Activated T-cell treated with anti-CD3 and anti-CD28 coated beads, Interleukin-2, amount 50 U/mL, for 48 hours (primary cell): Measurements from ENCODE around the gene DBF4.
"Not testable (repeated sequence)": the region's sequence is repeated elsewhere in the genome, so short reads cannot be mapped to it uniquely, and the experiment has no call there.

Source experiments
- DNase-seq, 2 experiments: peaks; one replicate each; pipeline ENCODE4 v3.0.0-alpha.2; 2020

The DBF4 gene

DNA sequence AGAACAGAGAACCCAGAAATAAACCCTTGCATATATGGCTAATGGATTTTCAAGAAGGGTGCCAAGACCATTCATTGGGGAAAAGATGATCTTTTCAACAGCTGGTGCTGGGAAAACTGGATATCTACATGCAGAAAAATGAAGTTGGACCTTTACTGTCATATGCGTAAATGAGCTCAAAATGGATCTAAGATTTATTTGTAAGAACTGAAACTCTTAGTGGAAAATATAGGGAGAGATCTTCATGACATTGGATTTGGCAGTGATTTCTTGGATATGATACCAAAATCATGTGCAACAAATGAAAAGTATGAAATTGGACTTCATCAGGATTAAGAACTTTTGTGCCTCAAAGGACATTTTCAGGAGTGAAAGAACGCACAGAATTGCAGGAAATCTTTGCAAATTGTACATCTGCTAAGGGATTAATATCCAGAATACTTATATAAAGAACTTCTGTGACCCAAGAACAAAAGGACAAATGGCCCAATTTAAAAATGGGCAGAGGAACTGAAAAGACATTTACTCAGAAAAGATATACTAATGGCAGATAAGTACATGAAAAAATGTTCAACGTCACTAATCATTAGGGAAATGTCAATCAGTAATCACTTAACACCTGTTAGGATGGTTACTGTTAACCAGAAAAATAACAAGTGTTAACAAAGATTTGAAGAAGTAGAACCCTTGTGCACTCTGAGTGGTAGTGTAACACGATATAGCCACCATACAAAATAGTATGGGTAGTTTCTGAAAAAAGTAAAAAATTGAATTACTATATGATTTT is 6.1 kb downstream of the DBF4 start:
- no peak for DNase-seq

DNA sequence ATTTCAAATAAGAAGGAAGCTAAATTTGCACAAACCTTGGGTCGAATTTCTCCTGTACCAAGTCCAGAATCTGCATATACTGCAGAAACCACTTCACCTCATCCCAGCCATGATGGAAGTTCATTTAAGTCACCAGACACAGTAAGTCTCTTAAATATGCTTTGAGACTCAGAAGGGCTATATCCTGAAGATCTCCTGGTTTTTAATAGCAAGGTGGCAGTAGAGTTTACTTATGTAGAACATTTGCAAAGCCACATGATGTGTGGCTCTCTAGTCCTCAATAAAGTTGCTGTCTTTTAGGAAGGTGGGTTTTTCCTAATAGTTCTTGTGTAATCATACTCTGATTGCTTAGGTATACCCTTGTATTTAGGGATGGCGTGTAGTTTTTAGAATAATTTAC is 8.7 kb downstream of the DBF4 start:
- DNase-seq, result no peak

DNA sequence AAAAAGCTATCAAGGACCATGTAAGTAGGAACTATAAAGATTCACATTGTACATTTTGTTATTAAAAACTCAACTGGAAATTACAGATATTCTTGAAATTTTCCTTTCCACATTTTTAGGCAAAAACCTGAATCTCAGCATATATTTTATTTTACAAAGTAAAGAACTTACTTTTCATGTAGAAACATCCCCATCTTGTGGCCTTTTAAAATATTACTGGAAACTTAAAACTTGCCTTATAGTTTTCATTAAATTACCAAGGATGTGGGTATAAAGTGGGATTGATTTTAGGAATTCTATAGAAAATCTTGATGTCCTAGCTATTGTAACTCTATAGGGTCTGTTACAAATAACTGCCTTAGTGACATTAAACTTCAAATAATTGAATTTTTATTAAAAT is 10.6 kb downstream of the DBF4 start:
- DNase-seq, result no peak

DNA sequence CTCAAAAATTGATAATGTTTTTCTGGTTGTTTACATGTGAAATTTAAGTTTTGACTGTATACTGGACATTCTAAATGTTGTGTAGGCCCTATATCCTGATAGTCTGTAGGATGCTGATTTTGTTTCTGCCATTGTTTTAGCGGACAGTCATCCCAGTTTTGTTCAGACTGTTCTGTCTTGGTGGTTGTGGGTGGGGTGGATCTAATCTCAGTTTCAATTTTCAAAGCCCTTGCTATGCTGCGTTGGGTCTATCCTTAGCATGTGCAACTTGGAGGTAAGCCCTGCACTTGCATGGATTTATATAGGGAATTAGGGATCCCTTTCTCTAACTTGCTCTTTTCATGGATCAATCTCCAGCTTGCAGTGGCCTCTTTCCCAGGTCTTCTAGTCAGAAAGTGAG is 19.1 kb downstream of the DBF4 start:
- no peak for DNase-seq

DNA sequence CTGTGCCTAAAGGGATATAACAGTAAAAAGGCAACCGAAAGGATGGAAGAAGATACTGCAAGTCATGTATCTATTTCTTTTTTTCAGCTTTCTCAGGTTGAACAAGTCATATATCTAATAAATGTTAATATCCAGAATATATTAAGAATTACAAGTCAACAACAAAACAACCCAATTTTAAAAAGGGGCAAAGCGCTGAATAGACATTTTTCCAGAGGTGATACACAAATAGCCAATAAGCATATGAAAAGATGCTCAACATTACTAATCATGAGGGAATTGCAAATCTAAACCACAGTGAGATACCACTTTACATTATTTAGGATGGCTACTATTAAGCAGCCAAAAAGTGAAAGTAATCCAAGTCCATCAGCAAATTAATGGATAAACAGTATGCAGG is 23.0 kb downstream of the DBF4 start:
- no peak for DNase-seq

DNA sequence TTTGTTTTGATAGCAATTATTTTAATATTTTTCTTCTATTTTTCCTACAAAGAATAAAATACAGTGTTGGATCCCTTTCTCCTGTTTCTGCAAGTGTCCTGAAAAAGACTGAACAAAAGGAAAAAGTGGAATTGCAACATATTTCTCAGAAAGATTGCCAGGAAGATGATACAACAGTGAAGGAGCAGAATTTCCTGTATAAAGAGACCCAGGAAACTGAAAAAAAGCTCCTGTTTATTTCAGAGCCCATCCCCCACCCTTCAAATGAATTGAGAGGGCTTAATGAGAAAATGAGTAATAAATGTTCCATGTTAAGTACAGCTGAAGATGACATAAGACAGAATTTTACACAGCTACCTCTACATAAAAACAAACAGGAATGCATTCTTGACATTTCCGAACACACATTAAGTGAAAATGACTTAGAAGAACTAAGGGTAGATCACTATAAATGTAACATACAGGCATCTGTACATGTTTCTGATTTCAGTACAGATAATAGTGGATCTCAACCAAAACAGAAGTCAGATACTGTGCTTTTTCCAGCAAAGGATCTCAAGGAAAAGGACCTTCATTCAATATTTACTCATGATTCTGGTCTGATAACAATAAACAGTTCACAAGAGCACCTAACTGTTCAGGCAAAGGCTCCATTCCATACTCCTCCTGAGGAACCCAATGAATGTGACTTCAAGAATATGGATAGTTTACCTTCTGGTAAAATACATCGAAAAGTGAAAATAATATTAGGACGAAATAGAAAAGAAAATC is 31.0 kb downstream of the DBF4 start:
- not testable (repeated sequence) for DNase-seq

DNA sequence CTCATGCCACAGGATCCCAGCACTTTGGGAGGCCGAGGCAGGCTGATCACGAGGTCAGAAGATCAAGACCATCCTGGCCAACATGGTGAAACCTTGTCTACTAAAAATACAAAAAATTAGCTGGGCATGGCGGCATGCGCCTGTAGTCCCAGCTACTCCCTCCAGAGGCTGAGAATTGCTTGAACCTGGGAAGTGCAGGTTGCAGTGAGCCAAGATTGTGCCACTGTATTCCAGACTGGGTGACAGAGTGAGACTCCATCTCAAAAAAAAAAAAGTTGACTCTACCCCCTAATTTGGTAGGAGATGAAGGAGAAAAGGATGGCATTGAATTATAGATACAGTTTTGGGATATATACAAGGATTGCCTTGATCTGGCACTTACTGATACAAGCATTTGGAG is 32.5 kb downstream of the DBF4 start:
- not testable (repeated sequence) for DNase-seq

DNA sequence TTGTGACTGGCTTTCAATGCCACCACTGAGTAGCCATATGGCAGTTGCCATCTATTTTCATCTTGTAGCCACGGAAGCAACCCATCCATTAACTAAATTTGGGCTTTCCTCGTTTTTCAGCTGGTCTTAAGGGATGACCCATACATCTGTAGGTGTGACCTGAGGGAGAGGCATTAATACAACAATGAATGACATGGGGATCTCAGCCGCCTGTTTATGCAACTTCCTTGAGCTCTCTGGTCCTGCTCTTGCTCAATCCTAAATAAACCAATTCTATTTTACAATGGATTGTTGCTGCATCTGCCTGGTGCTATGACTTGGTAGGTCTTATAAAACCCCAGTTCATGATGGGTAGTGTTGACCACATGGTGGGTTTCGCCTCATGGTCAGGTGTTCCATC is 35.8 kb downstream of the DBF4 start:
- DNase-seq, result no peak

DNA sequence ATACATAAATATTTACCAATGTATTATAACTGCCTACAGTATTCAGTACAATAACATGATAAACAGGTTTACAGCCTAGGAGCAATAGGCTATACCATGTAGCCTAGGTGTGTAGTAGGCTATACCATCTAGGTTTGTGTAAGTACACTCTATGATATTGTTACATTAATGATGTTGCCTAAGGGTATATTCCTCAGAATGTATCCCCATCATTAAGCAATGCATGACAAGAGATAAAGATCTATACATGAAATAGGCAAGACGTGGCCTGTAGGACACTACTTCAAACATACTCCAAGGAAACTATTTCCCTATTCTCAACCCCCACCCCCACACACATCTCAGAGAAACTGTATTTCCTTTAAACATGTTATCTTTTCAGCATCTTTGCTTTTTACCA is 42.4 kb downstream of the DBF4 start:
- no peak for DNase-seq

DNA sequence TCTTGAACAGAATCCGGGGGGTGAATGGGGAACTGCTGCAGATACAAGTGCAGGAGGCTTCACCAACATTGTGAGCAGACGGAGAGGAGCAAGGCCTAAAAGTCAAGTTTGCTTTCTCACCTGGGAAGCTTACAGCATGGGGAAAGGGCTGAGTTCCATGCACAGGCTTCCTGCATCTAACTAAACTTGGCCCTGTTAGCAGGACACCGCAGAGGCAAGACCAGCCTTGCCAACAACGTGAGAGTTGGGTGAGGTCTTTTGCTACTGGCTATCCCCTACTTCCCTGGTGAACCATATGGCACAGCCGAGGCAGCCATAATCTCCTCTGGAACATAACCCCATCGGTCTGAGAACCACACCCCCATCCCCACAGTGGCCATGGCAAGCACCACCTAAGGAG is 43.6 kb downstream of the DBF4 start:
- DNase-seq, result no peak

DNA sequence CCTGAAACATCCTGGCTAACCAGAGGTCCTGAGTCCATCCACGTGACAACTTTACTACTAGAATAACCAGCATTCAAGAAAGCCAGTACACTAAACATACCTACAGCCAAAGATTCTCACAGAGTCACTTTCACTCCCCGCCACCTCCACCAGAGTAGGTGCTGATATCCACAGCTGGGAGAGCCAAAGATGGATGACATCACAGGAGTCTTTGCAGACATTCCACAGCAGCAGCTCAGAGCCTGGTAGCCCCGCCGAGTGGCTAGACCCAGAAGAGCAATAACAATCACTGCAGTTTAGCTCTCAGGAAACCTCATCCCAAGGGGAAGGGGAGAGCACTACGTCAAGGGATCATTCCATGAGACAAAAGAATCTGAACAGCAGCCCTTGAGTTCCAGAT is 44.3 kb downstream of the DBF4 start:
- no peak for DNase-seq

DNA sequence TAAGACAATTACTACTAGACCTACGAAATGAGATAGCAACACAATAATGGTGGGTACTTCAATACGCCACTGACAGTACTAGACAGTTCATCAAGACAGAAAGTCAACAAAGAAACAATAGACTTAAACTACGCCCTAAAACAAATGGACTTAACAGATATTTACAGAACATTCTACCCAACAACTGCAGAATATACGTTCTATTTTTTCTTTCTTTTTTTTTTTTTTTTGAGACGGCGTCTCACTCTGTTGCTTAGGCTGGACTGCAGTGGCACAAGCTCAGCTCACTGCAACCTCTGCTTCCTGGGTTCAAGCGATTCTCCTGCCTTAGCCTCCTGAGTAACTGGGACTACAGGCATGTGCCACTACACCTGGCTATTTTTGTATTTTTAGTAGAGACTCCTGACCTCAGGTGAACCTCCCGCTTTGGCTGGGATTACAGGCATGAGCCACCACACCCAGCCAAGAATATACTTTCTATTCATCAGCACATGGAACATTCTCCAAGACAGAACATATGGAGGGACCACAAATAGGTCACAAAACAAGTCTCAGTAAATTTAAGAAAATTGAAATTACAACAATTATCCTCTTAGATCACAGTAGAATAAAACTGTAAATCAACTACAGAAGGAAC is 46.6 kb downstream of the DBF4 start:
- DNase-seq, result not testable (repeated sequence)

DNA sequence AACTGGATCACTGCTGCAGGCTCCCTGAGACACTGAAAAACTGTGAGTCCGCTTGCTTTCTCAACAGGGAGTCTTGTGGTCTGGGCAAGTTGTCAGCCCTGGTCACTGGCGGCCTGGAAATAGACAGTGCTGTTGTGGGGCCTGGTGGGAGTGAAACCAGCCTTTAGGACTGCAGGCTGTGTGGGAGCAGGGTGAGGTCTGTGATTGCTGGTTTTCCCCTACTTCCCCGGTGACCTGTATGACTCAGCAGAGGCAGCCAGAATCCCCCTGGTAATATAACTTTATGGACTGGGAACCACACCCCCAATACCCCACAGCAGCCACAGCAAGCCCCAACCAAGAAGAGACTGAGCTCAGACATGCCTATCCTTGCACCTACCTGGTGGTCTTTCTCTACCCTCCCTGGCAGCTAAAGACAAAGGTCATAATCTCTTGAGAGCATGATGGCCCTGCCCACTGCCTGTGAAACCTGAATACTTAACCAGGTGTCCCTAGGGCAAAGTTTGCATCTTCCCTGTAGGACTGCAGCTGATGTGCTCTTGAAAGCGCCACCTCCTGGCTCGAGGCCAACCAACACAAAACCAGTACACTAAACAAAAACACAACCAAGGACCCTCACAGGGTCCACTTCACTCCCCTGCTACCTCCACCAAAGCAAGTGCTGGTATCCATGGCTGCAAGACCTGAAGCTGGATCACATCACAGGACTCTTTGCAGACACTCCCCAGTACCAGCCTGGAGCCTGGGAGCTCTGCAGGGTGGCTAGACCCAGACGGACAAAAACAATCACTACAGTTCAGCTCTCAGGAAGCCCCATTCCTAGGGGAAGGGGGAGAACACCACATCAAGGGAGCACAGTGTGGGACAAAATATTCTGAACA is 50.5 kb downstream of the DBF4 start:
- no peak for DNase-seq

DNA sequence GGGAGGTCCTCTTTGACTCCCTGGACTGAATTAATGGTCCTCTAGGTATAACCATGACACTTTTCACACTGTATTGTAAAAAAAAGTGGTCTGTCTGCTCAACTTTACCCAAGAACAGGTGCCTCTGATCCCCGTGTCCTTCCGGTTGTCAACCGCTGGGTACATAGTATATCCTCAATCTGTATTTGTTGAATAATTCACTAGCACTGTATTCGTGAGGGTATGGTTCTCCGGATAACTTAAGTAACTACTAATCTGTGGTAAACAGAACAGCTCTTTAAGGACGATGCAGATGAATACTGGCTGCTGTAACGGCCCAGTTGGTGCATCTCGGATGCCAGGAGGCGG is 57.3 kb downstream of the DBF4 start:
- no peak for DNase-seq

DNA sequence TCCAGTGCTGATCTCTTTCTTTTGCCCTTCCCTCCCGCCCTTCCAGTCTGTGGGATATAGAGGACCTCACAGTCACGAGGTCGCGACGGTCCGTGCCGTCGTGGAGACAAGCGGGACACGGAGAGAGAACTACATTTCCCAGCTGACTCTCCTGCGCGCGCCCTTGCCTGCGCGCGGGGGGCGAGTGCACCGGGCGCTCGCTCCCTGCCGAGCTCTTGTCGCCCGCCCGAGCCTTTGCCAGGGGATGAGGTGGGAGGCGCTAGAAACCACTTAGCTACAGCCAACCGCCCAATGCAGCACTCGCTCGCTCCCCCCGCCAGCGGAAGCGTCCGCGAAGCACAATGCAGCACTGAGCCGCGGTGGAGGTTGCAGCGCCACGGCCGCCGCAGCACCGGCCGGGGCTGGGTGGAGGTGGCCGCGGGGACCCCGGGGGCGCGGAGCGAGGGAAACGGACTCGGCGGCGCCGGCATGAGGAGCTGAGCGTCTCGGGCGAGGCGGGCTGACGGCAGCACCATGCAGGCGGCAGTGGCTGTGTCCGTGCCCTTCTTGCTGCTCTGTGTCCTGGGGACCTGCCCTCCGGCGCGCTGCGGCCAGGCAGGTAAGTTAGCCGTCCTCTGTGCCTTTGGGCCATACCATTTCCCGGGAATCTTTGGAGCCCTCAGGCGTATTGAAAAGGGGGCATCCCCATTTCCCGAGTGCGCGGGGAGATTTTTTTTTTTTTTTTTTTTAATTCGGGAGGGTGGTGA is 57.8 kb downstream of the DBF4 start, which contains the start of gene ADAM22:
Gene ADAM22, plus strand, starts transcription at position 299 of the 746 bp plus-strand sequence. Its CDS starts 215 bp downstream, at position 514.
- peak; percentile 84 to 89 for DNase-seq

DNA sequence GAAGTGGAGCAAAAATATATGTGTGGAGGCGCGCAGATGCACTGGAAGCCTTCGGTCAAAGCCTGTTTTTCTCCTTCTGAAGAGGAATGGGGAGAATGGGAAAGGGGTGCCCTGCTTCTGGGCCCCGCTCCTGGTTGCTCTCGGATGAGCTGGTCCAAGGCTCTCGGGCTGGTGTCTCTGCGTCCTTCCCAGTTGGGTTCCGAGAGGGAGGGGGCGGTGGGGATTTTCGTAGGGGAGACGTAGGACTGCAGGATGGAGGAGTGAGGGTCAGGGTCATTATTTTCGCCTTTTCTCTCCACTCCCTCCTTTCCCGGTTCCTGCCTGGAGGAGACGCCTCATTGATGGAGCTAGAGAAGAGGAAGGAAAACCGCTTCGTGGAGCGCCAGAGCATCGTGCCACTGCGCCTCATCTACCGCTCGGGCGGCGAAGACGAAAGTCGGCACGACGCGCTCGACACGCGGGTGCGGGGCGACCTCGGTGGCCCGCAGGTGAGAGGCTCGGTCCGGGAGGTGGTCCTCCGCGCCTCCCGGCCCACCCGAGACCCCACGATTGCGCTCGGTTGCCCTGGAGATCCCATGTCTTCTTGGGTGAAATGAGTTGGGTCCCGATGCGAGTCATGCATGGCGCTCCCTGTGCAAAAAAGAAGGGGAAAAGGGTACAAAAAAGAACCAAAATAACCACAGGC is 58.5 kb downstream of the DBF4 start:
- peak; percentile 41 to 49 for DNase-seq

DNA sequence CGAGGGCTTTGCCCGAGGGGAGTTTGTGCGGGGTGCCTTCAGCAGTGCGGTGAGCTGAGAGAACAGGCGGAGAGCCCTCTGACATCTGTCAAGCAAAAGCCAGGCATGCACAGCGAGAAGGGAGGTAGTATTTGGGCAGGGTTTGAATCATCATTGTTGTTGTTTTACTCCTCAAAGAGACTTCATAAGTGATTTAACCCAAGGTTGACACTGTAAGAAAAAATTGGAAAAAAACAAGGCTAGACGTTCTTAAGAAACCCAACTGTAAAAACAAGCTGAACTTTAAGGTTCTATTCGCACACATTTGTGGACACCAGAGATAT is 59.1 kb downstream of the DBF4 start:
- no peak for DNase-seq

DNA sequence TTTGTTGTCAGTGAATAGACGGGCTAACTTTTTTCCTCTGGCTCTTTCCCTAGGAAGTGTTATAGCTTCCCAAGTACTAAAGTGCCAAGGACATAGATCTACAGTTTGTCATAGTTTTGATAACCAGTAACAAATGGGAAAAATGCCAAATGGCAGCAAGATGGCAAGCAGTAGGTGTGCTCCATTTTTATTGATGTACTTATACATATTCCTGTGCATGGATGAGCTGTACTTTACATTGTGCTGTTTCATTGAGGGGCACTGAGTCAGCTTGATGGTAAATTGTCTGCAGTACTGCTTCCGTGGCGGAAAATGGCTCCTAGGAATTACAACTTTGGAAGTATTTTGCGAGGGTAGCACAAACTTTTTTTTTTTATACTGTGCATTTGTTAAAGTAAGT is 64.8 kb downstream of the DBF4 start:
- no peak for DNase-seq

DNA sequence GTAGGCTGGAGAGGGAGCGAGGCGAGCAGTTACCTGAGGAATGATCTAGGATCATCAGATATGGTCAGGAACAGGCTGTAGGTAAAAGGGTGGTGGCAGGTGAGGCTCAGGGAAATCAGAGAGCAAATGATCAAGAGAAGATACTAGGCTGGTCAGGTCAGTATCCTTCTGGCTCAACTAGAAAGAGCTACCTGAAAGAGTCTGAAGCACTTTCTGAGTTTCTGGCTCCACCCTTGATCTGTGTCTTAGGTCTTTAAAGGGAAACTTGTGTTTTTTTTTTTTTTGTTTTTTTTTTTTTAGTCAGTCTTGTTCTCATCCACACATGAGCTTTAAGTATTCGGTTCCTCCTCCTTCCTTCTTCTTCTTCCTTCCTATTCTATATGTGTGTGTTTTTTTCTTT is 68.3 kb downstream of the DBF4 start:
- no peak for DNase-seq

DNA sequence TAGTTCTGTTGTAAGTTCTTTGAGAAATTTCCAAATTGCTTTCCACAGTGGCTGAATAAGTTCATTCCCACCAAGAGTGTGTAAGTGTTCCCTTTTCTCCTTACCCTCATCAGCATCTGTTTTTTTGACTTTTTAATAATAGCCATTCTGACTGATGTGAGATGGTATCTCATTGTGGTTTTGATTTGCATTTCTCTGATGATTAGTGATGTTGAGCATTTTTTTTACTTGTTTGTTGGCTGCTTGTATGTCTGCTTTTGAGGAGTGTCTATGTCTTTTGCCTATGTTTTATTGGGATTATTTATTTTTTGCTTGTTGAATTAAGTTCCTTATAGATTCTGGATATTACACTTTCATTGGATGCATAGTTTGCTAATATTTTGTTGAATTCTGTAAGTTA is 69.6 kb downstream of the DBF4 start:
- not testable (repeated sequence) for DNase-seq

DNA sequence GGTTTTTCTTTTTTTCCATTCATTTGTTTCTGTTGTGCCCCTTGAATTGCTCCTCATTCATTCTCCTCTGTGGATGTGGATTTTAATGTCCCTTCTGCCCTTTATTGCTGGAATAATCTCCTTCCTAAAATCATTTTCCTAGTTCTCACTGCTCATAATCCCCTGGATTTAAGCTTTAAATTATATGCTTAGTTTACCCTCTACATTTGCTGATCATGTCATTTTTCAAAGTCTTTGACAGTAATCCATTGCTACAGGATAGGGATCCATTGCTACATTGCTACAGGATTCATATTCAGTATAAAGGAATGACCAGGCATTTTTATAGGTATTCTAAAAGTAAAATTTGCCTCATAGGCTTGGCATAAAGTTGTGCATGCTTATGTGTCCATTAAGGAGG is 72.1 kb downstream of the DBF4 start:
- DNase-seq, result no peak
